Measurements from ENCODE around the gene ABCA7.
A peak's percentile ranks its signal among the peaks of the same experiment; 100 is the strongest.
"Not testable (repeated sequence)": the region's sequence is repeated elsewhere in the genome, so short reads cannot be mapped to it uniquely, and the experiment has no call there.

Gene ABCA7

DNA sequence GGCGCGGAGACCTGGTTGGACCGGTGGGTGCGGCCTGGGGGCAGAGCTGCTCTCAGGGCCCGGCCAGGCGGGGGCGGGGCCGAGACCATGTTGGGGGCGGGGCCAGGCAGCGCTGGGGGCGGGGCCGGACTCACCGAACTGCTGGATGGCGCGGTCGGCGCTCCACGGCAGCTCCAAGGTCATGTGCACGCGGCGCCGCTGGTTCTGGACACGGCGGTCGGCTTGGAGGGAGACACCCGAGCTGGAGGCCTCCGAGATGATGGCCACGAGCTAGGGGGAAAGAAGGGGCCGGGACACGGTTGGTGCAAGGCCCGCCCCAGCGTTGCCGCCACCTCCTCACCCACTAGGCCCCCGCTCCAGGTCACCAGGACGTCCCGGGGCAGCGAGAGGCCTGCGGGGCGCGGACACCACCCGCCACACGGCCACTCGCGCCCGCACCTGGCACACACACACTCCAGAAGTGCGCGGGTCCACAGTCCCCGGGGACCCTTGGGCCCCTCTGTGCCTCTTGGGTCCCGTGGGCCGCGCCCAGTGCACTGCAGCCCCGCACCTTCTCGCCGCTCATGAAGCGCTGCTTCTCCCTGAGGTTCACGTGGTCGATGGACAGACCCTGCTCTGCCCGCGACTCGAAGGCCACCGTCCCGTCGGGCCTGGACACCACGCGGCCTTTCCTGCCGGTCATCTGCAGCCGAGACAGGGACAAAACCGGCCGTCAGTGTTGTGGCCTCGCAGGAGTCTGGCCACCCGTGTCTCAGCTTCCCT is 72.5 kb downstream of the ABCA7 start:
- Histone ChIP-seq H3K9me3 (ENCODE audit: control insufficient read depth, low read length) (no peaks in the 10 kb centered on the region), H3K27ac (ENCODE audit: low read depth, low read length, severe bottlenecking) (no peak overlapping the region), H3K4me1 (ENCODE audit: control insufficient read depth, insufficient read depth, low read length, poor library complexity, severe bottlenecking) (peaks cover 6% of the 10 kb centered on the region), H3K4me3 (ENCODE audit: extremely low read depth, insufficient read depth, low read length, poor library complexity, severe bottlenecking) (no peak overlapping the region), H3K36me3 (ENCODE audit: control insufficient read depth, insufficient read depth, low read length) (peaks cover 44% of the 10 kb centered on the region)
- WGBS, 2 experiments (ENCODE audit: insufficient coverage in 2 of 2), result 91% methylated on average over 62 to 65 of the region's 71 CpGs

- peak overlapping the region; percentile 86 for H3K27ac ChIP-seq (ENCODE audit: low read depth, low read length, severe bottlenecking)
- WGBS, 2 experiments (ENCODE audit: insufficient coverage in 2 of 2), result 53 to 65% methylated on average over 32 to 43 of the region's 44 CpGs
Observed at GRCh38 chr19:1113030-1113985, 73.4 kb downstream of the ABCA7 start.

DNA sequence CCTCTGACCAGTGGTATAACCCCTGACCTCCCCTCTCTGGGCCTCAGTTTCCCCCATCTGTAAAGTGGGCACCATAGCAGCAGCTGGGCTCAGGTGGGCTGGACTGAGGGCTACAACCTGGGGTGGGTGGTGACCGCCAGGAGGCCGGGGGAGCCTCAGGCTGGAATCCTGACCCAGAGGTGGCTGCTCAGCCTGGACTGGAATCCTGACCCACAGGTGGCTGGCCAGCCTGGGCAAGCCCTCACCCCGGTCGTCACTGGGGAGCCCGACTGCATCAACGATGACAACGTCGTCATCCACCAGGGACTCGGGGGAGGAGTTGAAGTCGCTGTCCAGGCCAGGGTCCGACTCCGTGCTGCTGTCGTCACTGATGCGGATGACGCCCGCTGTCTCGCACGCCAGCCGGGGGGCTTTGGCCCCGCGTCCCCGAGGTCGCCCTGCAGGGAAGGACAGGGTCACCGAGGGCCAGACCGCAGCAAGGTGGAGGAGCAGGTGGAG is 74.1 kb downstream of the ABCA7 start:
- Histone ChIP-seq H3K4me3 (ENCODE audit: extremely low read depth, insufficient read depth, low read length, poor library complexity, severe bottlenecking) (no peak overlapping the region), H3K4me1 (ENCODE audit: control insufficient read depth, insufficient read depth, low read length, poor library complexity, severe bottlenecking) (peaks cover 6% of the 10 kb centered on the region), H3K27ac (ENCODE audit: low read depth, low read length, severe bottlenecking) (peak overlapping the region; percentile 86), H3K36me3 (ENCODE audit: control insufficient read depth, insufficient read depth, low read length) (peaks cover 58% of the 10 kb centered on the region), H3K9me3 (ENCODE audit: control insufficient read depth, low read length) (no peaks in the 10 kb centered on the region)
- WGBS, 2 experiments (ENCODE audit: insufficient coverage in 2 of 2), result 95 to 96% methylated on average over 20 to 25 of the region's 25 CpGs

More at GRCh38 chr19:1113030-1113985, 73.4 kb downstream of the ABCA7 start:
- H3K4me1 ChIP-seq (ENCODE audit: control insufficient read depth, insufficient read depth, low read length, poor library complexity, severe bottlenecking), result peaks cover 6% of the 10 kb centered on the region
- H3K36me3 ChIP-seq (ENCODE audit: control insufficient read depth, insufficient read depth, low read length), result peaks cover 52% of the 10 kb centered on the region
- no peak overlapping the region for H3K4me3 ChIP-seq (ENCODE audit: extremely low read depth, insufficient read depth, low read length, poor library complexity, severe bottlenecking)
- H3K9me3 ChIP-seq (ENCODE audit: control insufficient read depth, low read length), result no peaks in the 10 kb centered on the region

DNA sequence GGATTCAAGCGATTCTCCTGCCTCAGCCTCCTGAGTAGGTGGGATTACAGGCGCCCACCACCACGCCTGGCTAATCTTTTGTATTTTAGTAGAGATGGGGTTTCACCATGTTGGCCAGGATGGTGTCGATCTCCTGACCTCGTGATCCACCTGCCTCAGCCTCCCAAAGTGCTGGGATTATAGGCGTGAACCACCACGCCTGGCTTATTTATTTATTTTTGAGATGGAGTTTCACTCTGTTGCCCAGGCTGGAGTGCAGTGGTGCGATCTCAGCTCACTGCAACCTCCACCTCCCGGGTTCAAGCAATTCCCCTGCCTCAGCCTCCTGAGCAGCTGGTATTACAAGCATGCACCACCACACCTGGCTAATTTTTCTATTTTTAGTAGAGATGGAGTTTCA is 74.8 kb downstream of the ABCA7 start:
- H3K9me3 ChIP-seq (ENCODE audit: control insufficient read depth, low read length); H3K4me1 ChIP-seq (ENCODE audit: control insufficient read depth, insufficient read depth, low read length, poor library complexity, severe bottlenecking); H3K4me3 ChIP-seq (ENCODE audit: extremely low read depth, insufficient read depth, low read length, poor library complexity, severe bottlenecking); H3K27ac ChIP-seq (ENCODE audit: low read depth, low read length, severe bottlenecking): not testable (repeated sequence)
- 93 to 98% methylated on average over 3 to 8 of the region's 9 CpGs for WGBS, 2 experiments (ENCODE audit: insufficient coverage in 2 of 2)
- H3K36me3 ChIP-seq (ENCODE audit: control insufficient read depth, insufficient read depth, low read length), result peaks cover 63% of the 10 kb centered on the region
